Neural progenitor cell (in vitro differentiated cells): ENCODE measurements around the gene INSYN1.

Experiments
- CTCF ChIP-seq: fragments of 200-600 bp; sonication (generic); IDR thresholded peaks from 2 replicates; pipeline ENCODE4 v1.5.1; 2017; ENCODE audit warnings: antibody characterized with exemption, mild to moderate bottlenecking
- EZH2 ChIP-seq: fragments of 200-600 bp; sonication (generic); IDR thresholded peaks from 2 replicates; pipeline ENCODE4 v1.6.1; 2017; ENCODE audit warnings: antibody characterized with exemption, mild to moderate bottlenecking, moderate library complexity

- TF ChIP-seq CTCF (no peak), EZH2 (no peak)
Measured at GRCh38 chr15:73709686-73710085, 43.5 kb downstream of the INSYN1 start.
